Heart left ventricle (tissue), 16 donors: ENCODE results near the gene C19orf73. TPM values are rescaled to one million over a fixed set of nuclear protein-coding genes. Genes with fewer than 3 reads are reported as not detected.

Source experiments
- ATAC-seq, 4 donors: fragments of 200-7000 bp; cut with Tn5 transposase; one replicate each; pipeline ENCODE4 v1.9.1; 2020 to 2022; ENCODE audit warnings: moderate library complexity in 4 of 4, mild to moderate bottlenecking in 3 of 4, moderate number of reproducible peaks in 1 of 4
- DNase-seq, 5 donors: peaks; one replicate each; pipeline ENCODE4 v3.0.0-alpha.2; 2020
- H3K27ac ChIP-seq, 12 donors: fragments of 200-600 bp; sonication (generic) in 4 of 12; one replicate each; pipeline versions ENCODE4 v1.5.0 to v1.8.0; 2016 to 2022; ENCODE audit warnings: mild to moderate bottlenecking in 2 of 12
- H3K27me3 ChIP-seq, 9 donors: fragments of 200-600 bp; sonication (generic) in 2 of 9; one replicate each; pipeline versions ENCODE4 v1.5.1 to v1.8.0; 2016 to 2022; ENCODE audit warnings: mild to moderate bottlenecking in 3 of 9
- H3K36me3 ChIP-seq, 9 donors: fragments of 200-600 bp; sonication (generic) in 2 of 9; one replicate each; pipeline versions ENCODE4 v1.5.0 to v1.8.0; 2018 to 2022; ENCODE audit warnings: mild to moderate bottlenecking in 2 of 9
- H3K4me1 ChIP-seq, 12 donors: fragments of 200-600 bp; sonication (generic) in 4 of 12; one replicate each; pipeline versions ENCODE4 v1.5.0 to v1.8.0; 2016 to 2022; ENCODE audit warnings: mild to moderate bottlenecking in 3 of 12
- H3K4me3 ChIP-seq, 12 donors: fragments of 200-600 bp; sonication (generic) in 4 of 12; one replicate each; pipeline versions ENCODE4 v1.5.0 to v1.8.0; 2017 to 2022; ENCODE audit warnings: mild to moderate bottlenecking in 9 of 12, moderate library complexity in 4 of 12
- H3K9me3 ChIP-seq, 12 donors: fragments of 200-600 bp; sonication (generic) in 4 of 12; one replicate each; pipeline versions ENCODE4 v1.5.0 to v1.8.0; 2016 to 2022; ENCODE audit warnings: mild to moderate bottlenecking in 1 of 12
- POLR2A ChIP-seq, 2 donors: fragments of 450-650 bp; IDR thresholded peaks; one replicate each; pipeline ENCODE4 v1.6.1; 2017; ENCODE audit warnings: antibody characterized with exemption in 2 of 2, mild to moderate bottlenecking in 2 of 2, moderate library complexity in 2 of 2
- WGBS, 4 donors: extraction: QIAGEN DNeasy Blood & Tissue Kit in 2 of 4; methylation state at CpG; one replicate each; pipeline versions ENCODE4 v1.1.5 to v1.1.7; 2013 to 2018; 5-methylcytosine and 5-hydroxymethylcytosine counted together
- intact Hi-C, 10 donors: fragments of 100-400 bp; cut with DNase I; formaldehyde crosslinking; loops; one replicate each; pipeline versions ENCODE4 v1.11.1 to v1.14.2; 2022
- polyA plus RNA-seq, 2 donors: library from polyadenylated mRNA; stranded (reverse); fragments of 200-250 nt; gene quantifications; one replicate each; pipeline ENCODE4 v1.2.3, GENCODE V29; 2013
- total RNA-seq, 9 donors: library from RNA; depleted of rRNA in 2 of 9; stranded (reverse); fragments of >200 nt in 2 of 9; fragmentation: NEBNext Ultra II Directional in 3 of 9; extraction: Animal tissue kit (Norgen Biotek cat#: 25700) in 3 of 9; gene quantifications; one replicate each; pipeline versions ENCODE4 v1.1.0 to v1.2.4, GENCODE V29; 2016 to 2023
- TF ChIP-seq, protein P1 (sequence below), 12 donors: fragments of 200-600 bp; sonication (generic) in 4 of 12; IDR thresholded peaks; one replicate each; pipeline versions ENCODE4 v1.5.0 to v1.8.0; 2018 to 2022; ENCODE audit warnings: antibody characterized with exemption in 12 of 12, mild to moderate bottlenecking in 5 of 12
- donor health status: ischemic (EF 13 %, LVEDD 7.1; RV severe dilation, severe dysfunction).
- donor health status: healthy with polysubstance abuse.
- donor health status: DM: no; HTN: yes; CAD: no.
- donor health status: DM: no; HTN: no; CAD: no.
- donor health status: ischemic (EF 25% LVEDD 6.9; RV normal size, moderate dysfunction).
- donor health status: ischemic (EF 25% LVEDD 5.7; RV mildly dilated, moderate dysfunction).
- donor health status: healthy.
- donor health status: DM: yes; HTN: yes; CAD: no.
- donor health status: ischemic (EF 35%, LVEDD 5.7; RV mildly dilated, moderate dysfunction).
- donor health status: nonischemic (EF 11% LVEDD 7.7; RV severe dilation, severe dysfunction).
- donor health status: DM: yes; HTN: yes; CAD: no.
- donor health status: PGD.
- donor health status: ischemic (EF 29% LVEDD 5.4; RV normal size, mild dysfunction).
- donor health status: nonischemic (EF 23%, LVEDD 6.1; RV moderate dilation, normal function).

The C19orf73 gene
- total and polyA plus RNA-seq, 11 donors: 0.69 to 3.8 (median 1.4) TPM

DNA sequence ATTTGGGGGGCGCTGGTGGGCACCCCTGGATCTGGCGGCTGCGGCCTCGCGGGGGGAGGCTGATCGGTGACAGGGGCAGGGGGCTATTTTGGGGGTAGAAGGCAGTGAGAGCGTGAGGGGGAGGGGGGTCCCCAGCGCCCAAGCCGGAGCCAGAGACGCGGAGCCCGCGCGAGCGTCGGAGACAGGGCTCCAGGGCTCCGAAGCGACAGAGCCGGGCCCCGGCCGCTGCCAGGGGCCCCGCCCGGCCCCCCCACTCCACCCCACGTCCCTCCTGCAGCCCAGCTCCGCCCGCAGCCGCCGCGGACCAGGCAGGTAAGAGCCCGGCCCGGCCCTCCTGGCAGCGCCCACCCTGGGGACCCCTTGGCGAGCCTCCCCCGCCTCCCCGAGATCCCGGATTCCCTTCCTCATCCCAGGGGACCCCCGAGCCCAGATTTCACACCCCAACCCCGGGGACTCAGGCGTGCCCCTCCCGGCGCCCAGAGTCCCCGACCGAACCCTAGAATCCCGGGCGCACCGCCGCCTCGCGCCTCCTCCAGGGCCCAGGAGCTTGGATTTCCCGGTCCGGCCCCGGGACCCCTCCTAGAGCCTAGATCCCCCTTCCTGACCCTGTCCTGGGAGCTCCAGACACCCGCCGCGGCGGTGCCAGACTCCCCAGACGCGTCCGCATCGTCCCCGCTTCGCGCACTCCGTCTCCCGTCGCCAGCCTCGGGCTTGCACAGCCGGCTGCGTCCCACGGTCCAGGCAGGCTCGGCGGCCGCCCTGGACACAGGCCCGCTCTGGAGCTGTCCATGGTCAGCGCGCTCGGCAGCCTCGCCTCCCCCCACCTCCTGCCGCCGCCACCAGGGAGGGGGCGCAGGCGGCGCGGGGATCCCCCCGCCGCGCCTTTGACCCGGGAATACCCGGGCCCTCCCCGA lies 725 bp upstream of the C19orf73 start, which contains the start of gene PPFIA3:
Gene PPFIA3, plus strand, starts transcription at position 134 of the 914 bp plus-strand sequence. CDS start 8,330 bp downstream, outside the sequence.
- H3K4me1 ChIP-seq: peaks cover 5 to 46% (median 26%) of the 10 kb centered on the region in 12 donors
- H3K27me3 ChIP-seq: peaks cover 0 to 13% (median 0%) of the 10 kb centered on the region in 9 donors
- peak within 1 kb of the TSS; percentile 93 to 99 (median 98) for H3K27ac ChIP-seq
- no peak for TF ChIP-seq POLR2A (IDR thresholded peaks at IDR 0.05)
- TF ChIP-seq, protein P1, sequence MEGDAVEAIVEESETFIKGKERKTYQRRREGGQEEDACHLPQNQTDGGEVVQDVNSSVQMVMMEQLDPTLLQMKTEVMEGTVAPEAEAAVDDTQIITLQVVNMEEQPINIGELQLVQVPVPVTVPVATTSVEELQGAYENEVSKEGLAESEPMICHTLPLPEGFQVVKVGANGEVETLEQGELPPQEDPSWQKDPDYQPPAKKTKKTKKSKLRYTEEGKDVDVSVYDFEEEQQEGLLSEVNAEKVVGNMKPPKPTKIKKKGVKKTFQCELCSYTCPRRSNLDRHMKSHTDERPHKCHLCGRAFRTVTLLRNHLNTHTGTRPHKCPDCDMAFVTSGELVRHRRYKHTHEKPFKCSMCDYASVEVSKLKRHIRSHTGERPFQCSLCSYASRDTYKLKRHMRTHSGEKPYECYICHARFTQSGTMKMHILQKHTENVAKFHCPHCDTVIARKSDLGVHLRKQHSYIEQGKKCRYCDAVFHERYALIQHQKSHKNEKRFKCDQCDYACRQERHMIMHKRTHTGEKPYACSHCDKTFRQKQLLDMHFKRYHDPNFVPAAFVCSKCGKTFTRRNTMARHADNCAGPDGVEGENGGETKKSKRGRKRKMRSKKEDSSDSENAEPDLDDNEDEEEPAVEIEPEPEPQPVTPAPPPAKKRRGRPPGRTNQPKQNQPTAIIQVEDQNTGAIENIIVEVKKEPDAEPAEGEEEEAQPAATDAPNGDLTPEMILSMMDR (IDR thresholded peaks at IDR 0.05): no peak
- no peaks in the 10 kb centered on the region for H3K9me3 ChIP-seq
- 1 to 2% (median 1%) methylated on average over 36 to 90 of the region's 90 CpGs for WGBS, 4 donors
- ATAC-seq (peak in 3 of 4 donors; percentile 50 to 68 (median 51)), DNase-seq (peak; percentile 71 to 85 (median 77))
- H3K4me3 ChIP-seq: peak within 1 kb of the TSS; percentile 36 to 79 (median 65)
- intact Hi-C loops: loop anchor here in 4 of 10 donors (2.0 to 5.0 kb wide), 3 partner anchors 29 to 33 kb away; no protein-coding TSS in a partner anchor
- H3K36me3 ChIP-seq: no peaks in the 10 kb centered on the region

DNA sequence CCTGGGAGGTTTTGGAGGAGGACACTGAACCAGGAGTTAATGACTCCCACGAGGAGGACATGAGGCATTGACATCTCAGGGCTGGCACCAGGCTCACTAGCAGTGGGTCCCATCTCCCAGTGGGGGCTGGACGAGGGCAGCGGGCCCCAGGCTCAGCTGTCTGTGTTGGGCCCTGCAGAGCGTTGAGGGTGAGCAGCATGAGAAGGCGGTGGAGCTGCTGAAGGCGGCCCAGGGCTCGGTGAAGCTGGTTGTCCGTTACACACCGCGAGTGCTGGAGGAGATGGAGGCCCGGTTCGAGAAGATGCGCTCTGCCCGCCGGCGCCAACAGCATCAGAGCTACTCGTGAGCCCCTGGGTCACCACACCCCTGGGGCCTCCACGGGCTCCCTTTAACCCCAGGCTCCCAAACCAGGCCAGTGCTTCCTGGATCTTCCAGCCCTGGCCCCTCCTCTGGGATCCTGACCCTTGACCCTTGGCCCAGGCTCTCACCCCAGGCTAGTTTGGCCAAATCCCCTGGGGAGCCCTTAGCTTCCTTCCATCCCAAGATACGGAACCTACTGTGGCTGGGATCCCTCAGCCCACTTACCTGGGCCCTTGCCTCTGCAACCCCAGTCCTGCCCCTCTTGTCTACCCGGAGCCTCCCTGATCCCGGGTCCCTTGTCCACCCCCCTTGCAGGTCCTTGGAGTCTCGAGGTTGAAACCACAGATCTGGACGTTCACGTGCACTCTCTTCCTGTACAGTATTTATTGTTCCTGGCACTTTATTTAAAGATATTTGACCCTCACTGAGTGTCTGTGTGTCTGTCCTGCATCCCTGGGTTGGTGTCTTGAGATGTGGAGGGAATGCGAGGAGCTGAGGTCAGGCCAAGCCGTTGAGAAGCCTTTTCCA lies 1.0 kb downstream of the C19orf73 start:
- DNase-seq: peak in 4 of 5 donors; percentile 44 to 70 (median 60)
- H3K4me1 ChIP-seq: peaks cover 5 to 59% (median 34%) of the 10 kb centered on the region in 12 donors
- WGBS, 4 donors: 60 to 71% (median 65%) methylated on average over 26 of the region's 26 CpGs

DNA sequence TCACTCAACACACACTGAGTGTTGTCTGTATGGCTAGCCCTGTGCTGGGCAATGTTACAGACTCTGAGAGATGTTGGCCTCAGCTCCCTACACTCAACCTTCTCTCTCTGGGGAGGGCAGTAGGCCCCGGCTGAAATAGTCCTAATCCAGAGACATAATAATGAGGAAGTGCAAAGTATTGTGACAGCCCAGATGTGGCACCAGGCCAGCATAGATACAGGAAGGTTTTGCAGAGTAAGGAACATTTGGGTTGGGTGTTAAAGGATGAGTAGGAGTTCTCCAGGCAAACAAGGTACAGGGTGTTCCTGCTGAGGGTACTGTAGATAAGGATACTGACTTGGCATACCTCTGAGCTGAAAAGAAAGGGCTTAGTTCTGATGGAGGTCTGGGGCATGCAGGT lies 2.4 kb downstream of the C19orf73 start:
- 34 to 70% (median 50%) methylated on average over 1 of the region's 1 CpG for WGBS, 4 donors
- Histone ChIP-seq H3K27ac (no peak overlapping the region), H3K36me3 (no peaks in the 10 kb centered on the region), H3K27me3 (peaks cover 0 to 13% (median 0%) of the 10 kb centered on the region in 9 donors), H3K4me3 (no peak overlapping the region), H3K4me1 (peaks cover 5 to 59% (median 34%) of the 10 kb centered on the region in 12 donors), H3K9me3 (no peaks in the 10 kb centered on the region)
- TF ChIP-seq POLR2A (IDR thresholded peaks at IDR 0.05): no peak
- TF ChIP-seq, protein P1 (IDR thresholded peaks at IDR 0.05): no peak
- ATAC-seq: no peak
- intact Hi-C loops: loop anchor here in 1 of 10 donors (5.0 kb wide), 1 partner anchor 36 kb away; no protein-coding TSS in a partner anchor
- DNase-seq: peak in 1 of 5 donors; percentile 65

More for the DNA sequence above, 1.0 kb downstream of the C19orf73 start:
- intact Hi-C loops: loop anchor here in 4 of 10 donors (1.0 to 5.0 kb wide), 4 partner anchors 25 to 34 kb away; no protein-coding TSS in a partner anchor
- ATAC-seq: no peak
- Histone ChIP-seq H3K36me3 (no peaks in the 10 kb centered on the region), H3K9me3 (no peaks in the 10 kb centered on the region), H3K27me3 (peaks cover 0 to 13% (median 0%) of the 10 kb centered on the region in 9 donors), H3K27ac (peak overlapping the region; percentile 93 to 99 (median 98)), H3K4me3 (peak overlapping the region in 11 of 12 donors; percentile 52 to 79 (median 66))
- no peak for TF ChIP-seq POLR2A (IDR thresholded peaks at IDR 0.05)
- TF ChIP-seq, protein P1 (IDR thresholded peaks at IDR 0.05): no peak
